Neural crest cell (in vitro differentiated cells): Measurements from ENCODE around the gene TPD52L1. TPM values are rescaled to one million over a fixed set of nuclear protein-coding genes. Genes with fewer than 3 reads are reported as not detected.

Source experiments
- DNase-seq: peaks from one replicate; pipeline ENCODE4 v3.0.0; 2021; ENCODE audit warnings: low read depth, mixed read lengths, low spot score
- H3K27ac Mint-ChIP-seq: one replicate; pipeline ENCODE4 v1.8.0; 2021; ENCODE audit warnings: mild to moderate bottlenecking, mixed read lengths; ENCODE audit not compliant: unreplicated experiment
- H3K27me3 Mint-ChIP-seq: 2 replicates; pipeline ENCODE4 v1.8.0; 2021; ENCODE audit warnings: low read depth, mild to moderate bottlenecking, mixed read lengths
- H3K36me3 Mint-ChIP-seq: 2 replicates; pipeline ENCODE4 v1.8.0; 2021; ENCODE audit warnings: low read depth, mild to moderate bottlenecking, mixed read lengths
- H3K4me1 Mint-ChIP-seq: 2 replicates; pipeline ENCODE4 v1.8.0; 2021; ENCODE audit warnings: mixed read lengths
- H3K4me3 Mint-ChIP-seq: one replicate; pipeline ENCODE4 v1.8.0; 2021; ENCODE audit warnings: mild to moderate bottlenecking, mixed read lengths
- H3K9me3 Mint-ChIP-seq: 2 replicates; pipeline ENCODE4 v1.8.0; 2021; ENCODE audit warnings: mixed read lengths
- CTCF ChIP-seq: fragments of 200-600 bp; sonication (generic); conservative IDR thresholded peaks from 2 replicates; pipeline ENCODE4 v1.5.0; 2021; ENCODE audit warnings: antibody characterized with exemption, mild to moderate bottlenecking
- total RNA-seq: library from RNA; stranded (reverse); gene quantifications from 2 replicates; pipeline ENCODE4 v1.2.1, GENCODE V29; 2021

TPD52L1 gene
- total RNA-seq, 1 donor from 2014 or later: 2.9 TPM

GRCh38 chr6:125192610-125192930 lies 39.0 kb downstream of the TPD52L1 start:
- peak; percentile 11 for TF ChIP-seq CTCF
- no peak for DNase-seq
- Mint-ChIP-seq H3K27me3 (no peaks in the 10 kb centered on the region), H3K36me3 (no peaks in the 10 kb centered on the region), H3K9me3 (no peaks in the 10 kb centered on the region), H3K27ac (no peak overlapping the region), H3K4me3 (no peak overlapping the region), H3K4me1 (peaks cover 21% of the 10 kb centered on the region)

DNA sequence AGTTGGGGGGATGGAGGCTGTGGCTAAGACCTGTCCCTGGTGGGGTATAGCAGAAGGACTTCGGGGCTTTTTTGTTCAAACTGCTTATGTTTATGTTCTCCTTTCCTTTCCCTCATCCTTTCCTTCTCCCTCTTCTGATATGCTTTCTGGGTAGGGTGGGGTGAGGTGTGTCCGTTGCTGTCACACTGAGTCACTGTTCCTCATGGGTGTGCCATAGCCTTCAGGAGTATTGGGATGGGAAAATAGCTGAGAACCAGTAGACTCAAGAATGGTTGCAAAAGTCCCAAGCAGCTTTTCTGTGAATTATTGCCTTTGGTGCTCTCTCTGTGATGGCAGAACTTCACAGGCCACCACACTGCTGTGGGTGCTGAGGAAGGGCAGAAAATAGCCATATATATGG lies 39.6 kb downstream of the TPD52L1 start:
- no peak for DNase-seq
- no peaks in the 10 kb centered on the region for H3K36me3 Mint-ChIP-seq
- H3K4me1 Mint-ChIP-seq: peaks cover 21% of the 10 kb centered on the region
- H3K27ac Mint-ChIP-seq: no peak overlapping the region
- H3K27me3 Mint-ChIP-seq: no peaks in the 10 kb centered on the region
- no peak overlapping the region for H3K4me3 Mint-ChIP-seq
- no peak for TF ChIP-seq CTCF
- no peaks in the 10 kb centered on the region for H3K9me3 Mint-ChIP-seq

DNA sequence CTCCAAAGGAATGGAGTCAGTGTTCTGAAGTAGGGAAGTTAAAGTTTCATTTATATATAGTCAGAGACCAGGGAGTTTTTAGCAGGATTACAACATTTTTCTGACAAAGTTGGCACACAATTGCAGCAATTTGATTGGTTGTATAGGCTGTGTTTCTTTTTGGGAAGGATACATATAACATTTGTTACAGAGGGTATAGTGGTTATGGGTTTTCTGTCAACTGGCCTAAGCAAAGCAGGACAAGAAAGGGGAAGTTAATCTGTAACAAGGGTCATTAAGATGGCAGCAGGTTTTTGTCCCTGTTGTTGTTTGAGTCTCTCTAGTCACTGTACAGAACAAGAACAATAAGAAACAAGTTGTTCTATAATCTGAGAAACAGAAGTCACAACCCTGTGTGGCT lies 41.4 kb downstream of the TPD52L1 start:
- no peak for TF ChIP-seq CTCF
- no peak for DNase-seq
- peaks cover 17% of the 10 kb centered on the region for H3K4me1 Mint-ChIP-seq
- no peaks in the 10 kb centered on the region for H3K36me3 Mint-ChIP-seq
- H3K9me3 Mint-ChIP-seq: no peaks in the 10 kb centered on the region
- H3K27me3 Mint-ChIP-seq: no peaks in the 10 kb centered on the region
- no peak overlapping the region for H3K4me3 Mint-ChIP-seq
- H3K27ac Mint-ChIP-seq: no peak overlapping the region

DNA sequence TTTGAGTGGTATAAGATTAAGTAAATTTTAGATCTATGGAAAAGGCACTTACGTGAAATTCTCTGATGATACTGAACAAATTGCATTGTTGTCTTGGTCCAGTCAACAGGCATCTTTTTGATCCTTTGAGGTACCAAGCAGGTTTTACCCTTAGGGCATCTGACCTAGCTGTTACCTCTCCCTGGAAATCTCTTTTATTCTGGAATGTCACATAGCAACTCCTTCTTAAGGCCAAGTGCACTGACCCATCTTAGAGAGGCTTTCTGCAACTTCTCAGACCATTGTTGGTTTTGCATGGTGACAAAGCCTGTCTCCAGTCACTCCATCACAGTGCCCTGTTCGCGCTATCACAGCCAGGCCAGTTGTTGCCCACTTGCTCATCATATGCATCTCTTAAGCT lies 42.0 kb downstream of the TPD52L1 start:
- Mint-ChIP-seq H3K27ac (no peak overlapping the region), H3K9me3 (no peaks in the 10 kb centered on the region), H3K4me3 (no peak overlapping the region), H3K27me3 (no peaks in the 10 kb centered on the region), H3K4me1 (peaks cover 17% of the 10 kb centered on the region), H3K36me3 (no peaks in the 10 kb centered on the region)
- no peak for DNase-seq
- TF ChIP-seq CTCF: no peak

DNA sequence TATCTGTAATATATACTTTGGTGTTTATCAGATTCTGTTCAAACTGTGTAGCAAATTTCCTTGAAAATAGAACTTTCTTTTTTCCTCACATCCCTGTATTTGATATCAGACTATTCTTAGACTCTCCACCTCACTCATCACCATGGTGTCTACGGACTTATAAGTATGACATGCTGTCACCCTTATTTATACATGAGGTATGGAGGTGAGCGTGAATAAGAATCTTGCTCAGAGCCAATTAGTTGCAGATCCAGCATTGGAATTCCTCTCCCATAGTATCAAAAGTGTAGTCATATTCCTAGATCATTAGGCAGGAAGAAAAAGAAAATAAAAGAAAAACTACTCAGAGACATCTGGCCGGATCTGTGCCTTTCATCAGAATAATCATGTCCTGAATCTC lies 43.0 kb downstream of the TPD52L1 start:
- TF ChIP-seq CTCF: no peak
- no peak for DNase-seq
- Mint-ChIP-seq H3K9me3 (no peaks in the 10 kb centered on the region), H3K27me3 (no peaks in the 10 kb centered on the region), H3K27ac (no peak overlapping the region), H3K4me1 (peaks cover 9% of the 10 kb centered on the region), H3K4me3 (no peak overlapping the region), H3K36me3 (no peaks in the 10 kb centered on the region)

DNA sequence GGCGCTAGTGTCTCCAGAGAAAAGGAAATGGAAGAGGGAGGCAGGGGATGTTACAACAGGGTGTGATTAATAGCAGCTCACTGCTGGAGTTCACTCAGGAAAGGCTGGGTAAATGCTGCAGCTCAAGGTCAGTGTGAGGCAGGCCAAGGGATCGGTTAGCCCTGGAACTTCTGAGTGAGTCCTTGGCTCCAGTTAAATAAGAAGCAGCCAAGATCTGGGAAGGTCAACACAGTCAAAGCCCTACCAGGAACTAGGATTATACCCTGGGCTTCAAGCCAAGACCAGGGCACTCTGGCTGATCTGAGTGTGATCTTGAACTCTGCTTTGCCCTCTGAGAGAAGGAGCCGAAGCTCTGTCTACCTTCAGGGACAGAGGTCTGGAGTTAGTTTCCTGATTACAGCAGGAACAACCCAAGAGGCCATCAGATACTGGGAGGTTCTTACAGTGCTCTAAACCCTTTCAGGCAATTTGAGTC lies 44.3 kb downstream of the TPD52L1 start:
- Mint-ChIP-seq H3K27ac (no peak overlapping the region), H3K4me3 (no peak overlapping the region), H3K27me3 (no peaks in the 10 kb centered on the region), H3K9me3 (peaks cover 2% of the 10 kb centered on the region), H3K36me3 (no peaks in the 10 kb centered on the region), H3K4me1 (peaks cover 9% of the 10 kb centered on the region)
- TF ChIP-seq CTCF: no peak
- no peak for DNase-seq
